ENCODE measurements around the gene EBF3.

The EBF3 gene

GRCh38 chr10:129788215-129788614 is 175.9 kb downstream of the EBF3 start:
- no peak overlapping the region for H3K4ac ChIP-seq (ENCODE audit: low read depth in 1 of 2, low read length in 2 of 2)
- H4K91ac ChIP-seq (ENCODE audit: low read length): no peak overlapping the region
- H3K23ac ChIP-seq (ENCODE audit: low read length in 2 of 2): no peak overlapping the region
- H4K8ac ChIP-seq (ENCODE audit: low read length): no peak overlapping the region
- no peak overlapping the region for H2AK5ac ChIP-seq (ENCODE audit: low read length, severe bottlenecking)
- H3K79me1 ChIP-seq (replicated peaks; ENCODE audit: low read length, poor library complexity, severe bottlenecking): no peaks in the 10 kb centered on the region
- no peak overlapping the region for H2AFZ ChIP-seq (ENCODE audit: low read depth, low read length)
- no peaks in the 10 kb centered on the region for H3K4me1 ChIP-seq (ENCODE audit: control insufficient read depth, insufficient read depth, low read depth, low read length)
- H2BK5ac ChIP-seq (ENCODE audit: low read depth, low read length, poor library complexity, severe bottlenecking): no peak overlapping the region
- H3K18ac ChIP-seq (ENCODE audit: low read depth in 1 of 2, low read length in 2 of 2): no peak overlapping the region
- H3K9me3 ChIP-seq (ENCODE audit: control insufficient read depth, low read length): no peaks in the 10 kb centered on the region
- WGBS: 85% methylated on average over 10 of the region's 10 CpGs
- no peak overlapping the region for H2BK120ac ChIP-seq (ENCODE audit: low read depth, low read length)
- no peak overlapping the region for H3K4me2 ChIP-seq (ENCODE audit: low read length, poor library complexity, severe bottlenecking)
- H3K14ac ChIP-seq (ENCODE audit: low read length in 2 of 2): no peak overlapping the region
- DNase-seq: no peak
- H3K36me3 ChIP-seq (ENCODE audit: control insufficient read depth in 1 of 2, insufficient read depth in 2 of 2, low read depth in 1 of 2, low read length in 2 of 2): no peaks in the 10 kb centered on the region
- no peak overlapping the region for H2BK12ac ChIP-seq (ENCODE audit: low read length in 2 of 2)
- H3K27ac ChIP-seq (ENCODE audit: low read length, poor library complexity, severe bottlenecking): no peak overlapping the region
- H3K9ac ChIP-seq (ENCODE audit: low read length): no peak overlapping the region
- H3K4me3 ChIP-seq (ENCODE audit: insufficient read depth in 1 of 2, low read depth in 1 of 2, low read length in 2 of 2): no peak overlapping the region
- no peaks in the 10 kb centered on the region for H3K27me3 ChIP-seq (ENCODE audit: control insufficient read depth in 1 of 2, insufficient read depth in 1 of 2, low read length in 2 of 2)
- no peak overlapping the region for H2BK15ac ChIP-seq (ENCODE audit: low read depth, poor library complexity, severe bottlenecking)

GRCh38 chr10:129787557-129787956 is 176.5 kb downstream of the EBF3 start:
- Histone ChIP-seq H3K27ac (ENCODE audit: low read length, poor library complexity, severe bottlenecking) (no peak overlapping the region), H3K79me1 (replicated peaks; ENCODE audit: low read length, poor library complexity, severe bottlenecking) (no peaks in the 10 kb centered on the region), H2BK5ac (ENCODE audit: low read depth, low read length, poor library complexity, severe bottlenecking) (no peak overlapping the region), H3K9ac (ENCODE audit: low read length) (no peak overlapping the region), H3K18ac (ENCODE audit: low read depth in 1 of 2, low read length in 2 of 2) (no peak overlapping the region), H3K4me3 (ENCODE audit: insufficient read depth in 1 of 2, low read depth in 1 of 2, low read length in 2 of 2) (no peak overlapping the region), H3K23ac (ENCODE audit: low read length in 2 of 2) (no peak overlapping the region), H2AK5ac (ENCODE audit: low read length, severe bottlenecking) (no peak overlapping the region), H3K4ac (ENCODE audit: low read depth in 1 of 2, low read length in 2 of 2) (no peak overlapping the region), H4K91ac (ENCODE audit: low read length) (no peak overlapping the region), H2BK12ac (ENCODE audit: low read length in 2 of 2) (no peak overlapping the region), H3K36me3 (ENCODE audit: control insufficient read depth in 1 of 2, insufficient read depth in 2 of 2, low read depth in 1 of 2, low read length in 2 of 2) (no peaks in the 10 kb centered on the region), H3K14ac (ENCODE audit: low read length in 2 of 2) (no peak overlapping the region), H2AFZ (ENCODE audit: low read depth, low read length) (no peak overlapping the region), H3K9me3 (ENCODE audit: control insufficient read depth, low read length) (no peaks in the 10 kb centered on the region), H4K8ac (ENCODE audit: low read length) (no peak overlapping the region), H3K27me3 (ENCODE audit: control insufficient read depth in 1 of 2, insufficient read depth in 1 of 2, low read length in 2 of 2) (no peaks in the 10 kb centered on the region), H3K4me2 (ENCODE audit: low read length, poor library complexity, severe bottlenecking) (no peak overlapping the region), H3K4me1 (ENCODE audit: control insufficient read depth, insufficient read depth, low read depth, low read length) (no peaks in the 10 kb centered on the region), H2BK15ac (ENCODE audit: low read depth, poor library complexity, severe bottlenecking) (no peak overlapping the region), H2BK120ac (ENCODE audit: low read depth, low read length) (no peak overlapping the region)
- DNase-seq: no peak
- 67% methylated on average over 4 of the region's 5 CpGs for WGBS

- no peak overlapping the region for H2BK120ac ChIP-seq (ENCODE audit: low read depth, low read length)
- H2BK12ac ChIP-seq (ENCODE audit: low read length in 2 of 2): no peak overlapping the region
- no peak overlapping the region for H3K14ac ChIP-seq (ENCODE audit: low read length in 2 of 2)
- H3K27me3 ChIP-seq (ENCODE audit: control insufficient read depth in 1 of 2, insufficient read depth in 1 of 2, low read length in 2 of 2): no peaks in the 10 kb centered on the region
- no peak overlapping the region for H2AK5ac ChIP-seq (ENCODE audit: low read length, severe bottlenecking)
- no peak overlapping the region for H3K4me3 ChIP-seq (ENCODE audit: insufficient read depth in 1 of 2, low read depth in 1 of 2, low read length in 2 of 2)
- WGBS: 81% methylated on average over 10 of the region's 10 CpGs
- no peak overlapping the region for H3K18ac ChIP-seq (ENCODE audit: low read depth in 1 of 2, low read length in 2 of 2)
- no peaks in the 10 kb centered on the region for H3K36me3 ChIP-seq (ENCODE audit: control insufficient read depth in 1 of 2, insufficient read depth in 2 of 2, low read depth in 1 of 2, low read length in 2 of 2)
- H3K9ac ChIP-seq (ENCODE audit: low read length): no peak overlapping the region
- no peak overlapping the region for H3K4me2 ChIP-seq (ENCODE audit: low read length, poor library complexity, severe bottlenecking)
- H3K4ac ChIP-seq (ENCODE audit: low read depth in 1 of 2, low read length in 2 of 2): no peak overlapping the region
- H3K27ac ChIP-seq (ENCODE audit: low read length, poor library complexity, severe bottlenecking): no peak overlapping the region
- no peaks in the 10 kb centered on the region for H3K4me1 ChIP-seq (ENCODE audit: control insufficient read depth, insufficient read depth, low read depth, low read length)
- no peak for DNase-seq
- no peak overlapping the region for H2BK5ac ChIP-seq (ENCODE audit: low read depth, low read length, poor library complexity, severe bottlenecking)
- H3K23ac ChIP-seq (ENCODE audit: low read length in 2 of 2): no peak overlapping the region
- H4K91ac ChIP-seq (ENCODE audit: low read length): no peak overlapping the region
- H3K79me1 ChIP-seq (replicated peaks; ENCODE audit: low read length, poor library complexity, severe bottlenecking): no peaks in the 10 kb centered on the region
- H2BK15ac ChIP-seq (ENCODE audit: low read depth, poor library complexity, severe bottlenecking): no peak overlapping the region
- H3K9me3 ChIP-seq (ENCODE audit: control insufficient read depth, low read length): no peaks in the 10 kb centered on the region
- no peak overlapping the region for H4K8ac ChIP-seq (ENCODE audit: low read length)
- no peak overlapping the region for H2AFZ ChIP-seq (ENCODE audit: low read depth, low read length)
These were observed 177.9 kb downstream of the EBF3 start for GRCh38 chr10:129786216-129786615.

DNA sequence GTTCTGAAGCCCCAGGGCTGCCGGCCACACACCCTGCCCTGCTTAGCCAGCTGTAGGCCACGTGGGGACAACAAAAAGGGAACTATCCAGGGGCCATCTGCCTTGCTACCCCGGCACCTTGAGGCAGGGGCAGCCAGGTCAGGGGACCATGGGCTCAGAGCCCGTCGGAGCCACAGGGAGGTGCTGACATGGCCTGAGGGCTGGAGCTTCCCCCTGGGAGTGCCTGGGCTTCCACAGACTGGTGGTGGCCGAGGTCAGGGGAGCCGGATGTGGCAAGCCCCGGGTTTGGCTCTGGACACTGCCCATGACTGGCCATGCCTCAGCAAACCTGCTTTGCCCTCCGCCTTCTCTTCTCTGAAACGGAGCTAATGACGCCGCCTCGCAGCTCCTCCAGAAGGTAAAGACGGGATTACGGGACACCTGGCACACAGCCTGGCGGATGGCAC is 178.5 kb downstream of the EBF3 start:
- Histone ChIP-seq H3K4ac (ENCODE audit: low read depth in 1 of 2, low read length in 2 of 2) (no peak overlapping the region), H3K79me1 (replicated peaks; ENCODE audit: low read length, poor library complexity, severe bottlenecking) (no peaks in the 10 kb centered on the region), H3K14ac (ENCODE audit: low read length in 2 of 2) (no peak overlapping the region), H2BK12ac (ENCODE audit: low read length in 2 of 2) (no peak overlapping the region), H3K23ac (ENCODE audit: low read length in 2 of 2) (no peak overlapping the region), H2AK5ac (ENCODE audit: low read length, severe bottlenecking) (no peak overlapping the region), H2BK15ac (ENCODE audit: low read depth, poor library complexity, severe bottlenecking) (no peak overlapping the region), H3K4me3 (ENCODE audit: insufficient read depth in 1 of 2, low read depth in 1 of 2, low read length in 2 of 2) (no peak overlapping the region), H3K27ac (ENCODE audit: low read length, poor library complexity, severe bottlenecking) (no peak overlapping the region), H3K4me1 (ENCODE audit: control insufficient read depth, insufficient read depth, low read depth, low read length) (no peaks in the 10 kb centered on the region), H4K8ac (ENCODE audit: low read length) (no peak overlapping the region), H3K9me3 (ENCODE audit: control insufficient read depth, low read length) (no peaks in the 10 kb centered on the region), H4K91ac (ENCODE audit: low read length) (no peak overlapping the region), H2AFZ (ENCODE audit: low read depth, low read length) (no peak overlapping the region), H3K36me3 (ENCODE audit: control insufficient read depth in 1 of 2, insufficient read depth in 2 of 2, low read depth in 1 of 2, low read length in 2 of 2) (no peaks in the 10 kb centered on the region), H3K4me2 (ENCODE audit: low read length, poor library complexity, severe bottlenecking) (no peak overlapping the region), H2BK5ac (ENCODE audit: low read depth, low read length, poor library complexity, severe bottlenecking) (no peak overlapping the region), H2BK120ac (ENCODE audit: low read depth, low read length) (no peak overlapping the region), H3K18ac (ENCODE audit: low read depth in 1 of 2, low read length in 2 of 2) (no peak overlapping the region), H3K27me3 (ENCODE audit: control insufficient read depth in 1 of 2, insufficient read depth in 1 of 2, low read length in 2 of 2) (no peaks in the 10 kb centered on the region), H3K9ac (ENCODE audit: low read length) (no peak overlapping the region)
- WGBS: 85% methylated on average over 16 of the region's 16 CpGs
- no peak for DNase-seq
